K562 (cell line): ENCODE measurements around the gene FOXI1. TPM values are rescaled to one million over a fixed set of nuclear protein-coding genes. Genes with fewer than 3 reads are reported as not detected.

ENCODE experiments used
- CHD1 ChIP-seq: fragments of 200-600 bp; sonication (generic); IDR thresholded peaks from one replicate; pipeline ENCODE4 v1.6.1; 2012; ENCODE audit warnings: mild to moderate bottlenecking, moderate library complexity, low read length, inconsistent platforms
- ESRRA ChIP-seq: fragments of 450-650 bp; IDR thresholded peaks from 2 replicates; pipeline ENCODE4 v1.6.1; 2014; ENCODE audit warnings: low read depth, mild to moderate bottlenecking, moderate library complexity, borderline replicate concordance
- HDAC1 ChIP-seq, 2 experiments: fragments of 450-650 bp; IDR thresholded peaks; 2 replicates each; pipeline ENCODE4 v1.6.1; 2016 to 2017; ENCODE audit warnings: inconsistent platforms in 1 of 2, mild to moderate bottlenecking in 1 of 2, moderate library complexity in 1 of 2
- HOXB6 ChIP-seq: fragments of 250-450 bp; sonication (Bioruptor Pico); IDR thresholded peaks from 2 replicates; pipeline ENCODE4 v1.5.1; 2022; ENCODE audit warnings: mild to moderate bottlenecking, borderline replicate concordance
- JUNB ChIP-seq: fragments of 450-650 bp; formaldehyde crosslinking; conservative IDR thresholded peaks from 2 replicates; pipeline ENCODE4 v1.4.0; 2020; ENCODE audit warnings: mild to moderate bottlenecking
- MAFF ChIP-seq: IDR thresholded peaks from 2 replicates; pipeline ENCODE4 v1.6.1; 2012; ENCODE audit warnings: low read length, improper control_type of control experiment
- MED1 ChIP-seq: sonication (generic); formaldehyde crosslinking; IDR thresholded peaks from 2 replicates; pipeline ENCODE4 v1.8.1; 2023; ENCODE audit warnings: missing genetic modification reagents, borderline replicate concordance
- PYGO2 ChIP-seq: fragments of 450-650 bp; IDR thresholded peaks from 2 replicates; pipeline ENCODE4 v1.6.1; 2016; ENCODE audit warnings: mild to moderate bottlenecking, missing genetic modification characterization, moderate library complexity, missing compliant biosample characterization
- RUNX1 ChIP-seq: sonication (generic); IDR thresholded peaks from 2 replicates; pipeline ENCODE4 v1.6.1; 2016; ENCODE audit warnings: antibody characterized with exemption, low read depth
- SMARCA4 ChIP-seq: fragments of 450-650 bp; IDR thresholded peaks from 2 replicates; pipeline ENCODE4 v1.6.1; 2016
- SNIP1 ChIP-seq: fragments of 450-650 bp; IDR thresholded peaks from 2 replicates; pipeline ENCODE4 v1.7.1; 2017; ENCODE audit warnings: low read depth, mild to moderate bottlenecking
- TAF9B ChIP-seq: fragments of 450-650 bp; IDR thresholded peaks from 2 replicates; pipeline ENCODE4 v1.6.1; 2018; ENCODE audit warnings: mild to moderate bottlenecking; ENCODE audit not compliant: partially characterized antibody
- ZNF23 ChIP-seq: fragments of 250-450 bp; sonication (Bioruptor Pico); IDR thresholded peaks from 2 replicates; pipeline ENCODE4 v1.4.0; 2020; ENCODE audit warnings: mild to moderate bottlenecking
- polyA plus RNA-seq, 8 experiments: library from polyadenylated mRNA; depleted of rRNA in 4 of 8; stranded (reverse) in 5 of 8; unstranded in 3 of 8; fragments of >200 nt; fragmentation: Nextera tagmentation in 2 of 8; fragmentation: Illumina TruSeq in 1 of 8; extraction: Ambion mirVana in 2 of 8; extraction: Trizol in 1 of 8; gene quantifications; 2 replicates each; pipeline versions ENCODE4 v1.2.1 to v1.2.3, GENCODE V29; 2011 to 2014; ENCODE audit warnings: inconsistent platforms in 1 of 8, missing spikeins in 1 of 8
- total RNA-seq, 7 experiments: library from RNA; depleted of rRNA in 6 of 7; stranded (reverse); fragments of >200 nt in 6 of 7; fragmentation: Illumina TruSeq in 2 of 7; extraction: Trizol in 2 of 7; gene quantifications; 2 replicates each; pipeline versions ENCODE4 v1.2.1 to v1.2.3, GENCODE V29; 2011 to 2021; ENCODE audit warnings: low replicate concordance in 1 of 7
- TF ChIP-seq, protein P1 (sequence below): sonication (generic); formaldehyde crosslinking; IDR thresholded peaks from 2 replicates; pipeline ENCODE4 v1.8.0; 2023; ENCODE audit warnings: mild to moderate bottlenecking, missing genetic modification reagents
- TF ChIP-seq, protein P2 (sequence below), 2 experiments: fragments of 150-350 bp in 1 of 2; IDR thresholded peaks; 2 replicates each; pipeline ENCODE4 v1.6.1; 2012 to 2016; ENCODE audit warnings: low read depth in 2 of 2, low read length in 2 of 2, mild to moderate bottlenecking in 1 of 2, moderate library complexity in 1 of 2
- TF ChIP-seq, protein P3 (sequence below): sonication (generic); formaldehyde crosslinking; IDR thresholded peaks from 2 replicates; pipeline ENCODE4 v1.9.0; 2022; ENCODE audit warnings: mild to moderate bottlenecking, missing genetic modification reagents
- TF ChIP-seq, protein P4 (sequence below): IDR thresholded peaks from 2 replicates; pipeline ENCODE4 v1.6.1; 2014; ENCODE audit warnings: antibody characterized with exemption

The FOXI1 gene
- total and polyA plus RNA-seq, 9 of the 15 experiments (the other 6 are each of a cell fraction or from before 2014, with no cell fraction given), result not detected

DNA sequence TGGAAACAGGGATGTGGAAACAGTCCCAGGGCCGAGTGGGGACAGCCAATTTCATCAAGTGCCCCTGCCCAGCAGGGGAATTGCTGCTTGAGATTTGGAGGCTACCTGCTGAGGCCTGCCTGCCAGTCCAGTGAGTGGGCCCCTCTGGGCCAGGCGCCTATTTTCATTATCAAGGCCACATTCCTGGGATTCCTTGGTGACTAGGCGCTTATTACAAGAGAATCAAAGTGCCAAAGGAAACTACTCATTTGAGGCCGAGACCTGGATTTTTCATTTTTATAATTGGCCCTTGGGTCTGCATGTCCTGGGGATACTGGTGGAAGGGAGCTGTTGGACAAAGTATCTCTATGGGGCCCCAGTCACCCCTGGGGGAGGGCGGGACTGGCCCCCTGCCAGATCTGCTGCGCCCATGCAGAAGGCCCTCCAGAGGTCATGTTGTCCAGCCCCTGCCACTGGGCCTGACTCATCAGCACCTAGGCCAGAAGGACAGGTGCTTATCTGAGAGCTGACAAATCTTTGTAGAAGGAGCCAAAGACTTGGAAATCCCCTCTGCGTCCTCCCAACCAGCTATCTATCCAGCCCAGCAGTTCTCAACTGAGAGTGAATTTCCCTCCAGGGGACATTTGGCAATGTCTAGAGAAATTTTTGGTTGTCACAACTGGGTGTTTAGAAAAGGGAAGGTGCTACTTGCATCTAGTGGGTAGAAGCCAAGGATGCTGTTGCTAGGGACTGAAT, 45.6 kb downstream of the FOXI1 start (continued):
- TF ChIP-seq MED1 (CRISPR knock-in tag) (no peak), SMARCA4 (peak; percentile 98), PYGO2 (tag) (no peak), HDAC1 (IDR thresholded peaks at IDR 0.05) (peak; percentile 85 to 98; a peak in 3 of 4 replicates), JUNB (0 out of 2 replicates have a peak, but pooled peaks have one; percentile 42), CHD1 (no peak), ZNF23 (no peak), RUNX1 (peak; percentile 92), HOXB6 (CRISPR knock-in tag) (no peak), TAF9B (no peak), ESRRA (peak; percentile 72), MAFF (peak; percentile 37; the same call in 1 of the 2 replicates), SNIP1 (no peak)
- TF ChIP-seq, protein P1, sequence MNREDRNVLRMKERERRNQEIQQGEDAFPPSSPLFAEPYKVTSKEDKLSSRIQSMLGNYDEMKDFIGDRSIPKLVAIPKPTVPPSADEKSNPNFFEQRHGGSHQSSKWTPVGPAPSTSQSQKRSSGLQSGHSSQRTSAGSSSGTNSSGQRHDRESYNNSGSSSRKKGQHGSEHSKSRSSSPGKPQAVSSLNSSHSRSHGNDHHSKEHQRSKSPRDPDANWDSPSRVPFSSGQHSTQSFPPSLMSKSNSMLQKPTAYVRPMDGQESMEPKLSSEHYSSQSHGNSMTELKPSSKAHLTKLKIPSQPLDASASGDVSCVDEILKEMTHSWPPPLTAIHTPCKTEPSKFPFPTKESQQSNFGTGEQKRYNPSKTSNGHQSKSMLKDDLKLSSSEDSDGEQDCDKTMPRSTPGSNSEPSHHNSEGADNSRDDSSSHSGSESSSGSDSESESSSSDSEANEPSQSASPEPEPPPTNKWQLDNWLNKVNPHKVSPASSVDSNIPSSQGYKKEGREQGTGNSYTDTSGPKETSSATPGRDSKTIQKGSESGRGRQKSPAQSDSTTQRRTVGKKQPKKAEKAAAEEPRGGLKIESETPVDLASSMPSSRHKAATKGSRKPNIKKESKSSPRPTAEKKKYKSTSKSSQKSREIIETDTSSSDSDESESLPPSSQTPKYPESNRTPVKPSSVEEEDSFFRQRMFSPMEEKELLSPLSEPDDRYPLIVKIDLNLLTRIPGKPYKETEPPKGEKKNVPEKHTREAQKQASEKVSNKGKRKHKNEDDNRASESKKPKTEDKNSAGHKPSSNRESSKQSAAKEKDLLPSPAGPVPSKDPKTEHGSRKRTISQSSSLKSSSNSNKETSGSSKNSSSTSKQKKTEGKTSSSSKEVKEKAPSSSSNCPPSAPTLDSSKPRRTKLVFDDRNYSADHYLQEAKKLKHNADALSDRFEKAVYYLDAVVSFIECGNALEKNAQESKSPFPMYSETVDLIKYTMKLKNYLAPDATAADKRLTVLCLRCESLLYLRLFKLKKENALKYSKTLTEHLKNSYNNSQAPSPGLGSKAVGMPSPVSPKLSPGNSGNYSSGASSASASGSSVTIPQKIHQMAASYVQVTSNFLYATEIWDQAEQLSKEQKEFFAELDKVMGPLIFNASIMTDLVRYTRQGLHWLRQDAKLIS (CRISPR knock-in tag), result peak; percentile 57; the same call in 1 of the 2 replicates
- TF ChIP-seq, protein P2, sequence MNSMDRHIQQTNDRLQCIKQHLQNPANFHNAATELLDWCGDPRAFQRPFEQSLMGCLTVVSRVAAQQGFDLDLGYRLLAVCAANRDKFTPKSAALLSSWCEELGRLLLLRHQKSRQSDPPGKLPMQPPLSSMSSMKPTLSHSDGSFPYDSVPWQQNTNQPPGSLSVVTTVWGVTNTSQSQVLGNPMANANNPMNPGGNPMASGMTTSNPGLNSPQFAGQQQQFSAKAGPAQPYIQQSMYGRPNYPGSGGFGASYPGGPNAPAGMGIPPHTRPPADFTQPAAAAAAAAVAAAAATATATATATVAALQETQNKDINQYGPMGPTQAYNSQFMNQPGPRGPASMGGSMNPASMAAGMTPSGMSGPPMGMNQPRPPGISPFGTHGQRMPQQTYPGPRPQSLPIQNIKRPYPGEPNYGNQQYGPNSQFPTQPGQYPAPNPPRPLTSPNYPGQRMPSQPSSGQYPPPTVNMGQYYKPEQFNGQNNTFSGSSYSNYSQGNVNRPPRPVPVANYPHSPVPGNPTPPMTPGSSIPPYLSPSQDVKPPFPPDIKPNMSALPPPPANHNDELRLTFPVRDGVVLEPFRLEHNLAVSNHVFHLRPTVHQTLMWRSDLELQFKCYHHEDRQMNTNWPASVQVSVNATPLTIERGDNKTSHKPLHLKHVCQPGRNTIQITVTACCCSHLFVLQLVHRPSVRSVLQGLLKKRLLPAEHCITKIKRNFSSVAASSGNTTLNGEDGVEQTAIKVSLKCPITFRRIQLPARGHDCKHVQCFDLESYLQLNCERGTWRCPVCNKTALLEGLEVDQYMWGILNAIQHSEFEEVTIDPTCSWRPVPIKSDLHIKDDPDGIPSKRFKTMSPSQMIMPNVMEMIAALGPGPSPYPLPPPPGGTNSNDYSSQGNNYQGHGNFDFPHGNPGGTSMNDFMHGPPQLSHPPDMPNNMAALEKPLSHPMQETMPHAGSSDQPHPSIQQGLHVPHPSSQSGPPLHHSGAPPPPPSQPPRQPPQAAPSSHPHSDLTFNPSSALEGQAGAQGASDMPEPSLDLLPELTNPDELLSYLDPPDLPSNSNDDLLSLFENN (IDR thresholded peaks at IDR 0.05; ENCODE audit: low read depth in 2 of 2, low read length in 2 of 2), result peak in 1 of 2 experiments; percentile 95; a peak in 2 of 4 replicates
- TF ChIP-seq, protein P3, sequence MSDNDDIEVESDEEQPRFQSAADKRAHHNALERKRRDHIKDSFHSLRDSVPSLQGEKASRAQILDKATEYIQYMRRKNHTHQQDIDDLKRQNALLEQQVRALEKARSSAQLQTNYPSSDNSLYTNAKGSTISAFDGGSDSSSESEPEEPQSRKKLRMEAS (CRISPR knock-in tag), result peak; percentile 50; the same call in 1 of the 2 replicates
- TF ChIP-seq, protein P4, sequence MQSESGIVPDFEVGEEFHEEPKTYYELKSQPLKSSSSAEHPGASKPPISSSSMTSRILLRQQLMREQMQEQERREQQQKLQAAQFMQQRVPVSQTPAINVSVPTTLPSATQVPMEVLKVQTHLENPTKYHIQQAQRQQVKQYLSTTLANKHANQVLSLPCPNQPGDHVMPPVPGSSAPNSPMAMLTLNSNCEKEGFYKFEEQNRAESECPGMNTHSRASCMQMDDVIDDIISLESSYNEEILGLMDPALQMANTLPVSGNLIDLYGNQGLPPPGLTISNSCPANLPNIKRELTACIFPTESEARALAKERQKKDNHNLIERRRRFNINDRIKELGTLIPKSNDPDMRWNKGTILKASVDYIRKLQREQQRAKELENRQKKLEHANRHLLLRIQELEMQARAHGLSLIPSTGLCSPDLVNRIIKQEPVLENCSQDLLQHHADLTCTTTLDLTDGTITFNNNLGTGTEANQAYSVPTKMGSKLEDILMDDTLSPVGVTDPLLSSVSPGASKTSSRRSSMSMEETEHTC, result peak; percentile 12; the same call in 1 of the 2 replicates
